Panc1 (cell line): ENCODE results near the gene SERPINF2.

Experiments
- SIN3A ChIP-seq: IDR thresholded peaks from 2 replicates; pipeline ENCODE4 v1.6.1; 2012; ENCODE audit warnings: low read depth, mild to moderate bottlenecking, low read length, moderate library complexity, borderline replicate concordance; ENCODE audit not compliant: insufficient read depth
- TF ChIP-seq, protein P1 (sequence below): fragments of 450-650 bp; IDR thresholded peaks from 2 replicates; pipeline ENCODE4 v1.5.1; 2017; ENCODE audit warnings: mild to moderate bottlenecking
- TF ChIP-seq, protein P2 (sequence below), 2 experiments: IDR thresholded peaks; 2 replicates each; pipeline ENCODE4 v1.6.1; 2011 to 2012; ENCODE audit warnings: low read depth in 2 of 2, control low read depth in 1 of 2, low read length in 1 of 2, mild to moderate bottlenecking in 1 of 2, moderate library complexity in 1 of 2; ENCODE audit not compliant: insufficient read depth in 1 of 2

DNA sequence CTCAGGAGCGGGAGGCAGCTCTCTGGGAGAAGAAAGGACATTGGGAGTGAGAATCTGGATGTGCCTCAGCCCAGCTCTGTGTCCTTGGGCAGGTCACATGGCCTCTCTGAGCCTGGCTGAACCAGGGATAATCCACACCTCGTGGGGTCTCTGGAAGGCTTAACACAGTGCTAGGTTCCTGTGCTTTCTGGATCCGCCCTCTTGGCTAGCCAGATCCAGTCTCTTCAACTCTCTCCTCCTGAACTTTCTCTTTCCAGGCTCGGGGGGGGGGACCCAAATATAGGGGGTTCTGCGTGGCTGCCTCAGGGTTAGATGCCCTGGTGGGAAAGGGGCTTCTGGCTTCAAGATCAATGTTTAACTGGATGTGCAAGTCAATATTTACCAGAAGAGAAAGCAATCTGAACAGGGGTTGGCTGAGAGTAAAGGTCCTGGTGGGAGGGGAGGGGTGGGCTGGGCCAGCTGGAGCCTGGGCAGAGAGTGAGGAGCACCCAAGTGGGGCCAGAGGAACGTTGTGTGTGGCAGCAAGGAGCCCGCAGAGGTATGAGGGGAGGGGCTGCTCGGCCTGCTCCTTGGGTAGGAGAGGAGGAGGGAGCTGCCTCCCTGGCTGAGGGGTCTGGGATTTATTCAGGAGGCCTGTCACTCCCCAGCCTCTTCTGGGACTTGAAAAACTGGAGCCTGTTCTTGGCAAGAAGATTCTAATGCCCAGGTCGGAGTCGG, at the start of gene SERPINF2:
- TF ChIP-seq SIN3A: no peak
- TF ChIP-seq, protein P1, sequence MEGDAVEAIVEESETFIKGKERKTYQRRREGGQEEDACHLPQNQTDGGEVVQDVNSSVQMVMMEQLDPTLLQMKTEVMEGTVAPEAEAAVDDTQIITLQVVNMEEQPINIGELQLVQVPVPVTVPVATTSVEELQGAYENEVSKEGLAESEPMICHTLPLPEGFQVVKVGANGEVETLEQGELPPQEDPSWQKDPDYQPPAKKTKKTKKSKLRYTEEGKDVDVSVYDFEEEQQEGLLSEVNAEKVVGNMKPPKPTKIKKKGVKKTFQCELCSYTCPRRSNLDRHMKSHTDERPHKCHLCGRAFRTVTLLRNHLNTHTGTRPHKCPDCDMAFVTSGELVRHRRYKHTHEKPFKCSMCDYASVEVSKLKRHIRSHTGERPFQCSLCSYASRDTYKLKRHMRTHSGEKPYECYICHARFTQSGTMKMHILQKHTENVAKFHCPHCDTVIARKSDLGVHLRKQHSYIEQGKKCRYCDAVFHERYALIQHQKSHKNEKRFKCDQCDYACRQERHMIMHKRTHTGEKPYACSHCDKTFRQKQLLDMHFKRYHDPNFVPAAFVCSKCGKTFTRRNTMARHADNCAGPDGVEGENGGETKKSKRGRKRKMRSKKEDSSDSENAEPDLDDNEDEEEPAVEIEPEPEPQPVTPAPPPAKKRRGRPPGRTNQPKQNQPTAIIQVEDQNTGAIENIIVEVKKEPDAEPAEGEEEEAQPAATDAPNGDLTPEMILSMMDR: no peak
- TF ChIP-seq, protein P2, sequence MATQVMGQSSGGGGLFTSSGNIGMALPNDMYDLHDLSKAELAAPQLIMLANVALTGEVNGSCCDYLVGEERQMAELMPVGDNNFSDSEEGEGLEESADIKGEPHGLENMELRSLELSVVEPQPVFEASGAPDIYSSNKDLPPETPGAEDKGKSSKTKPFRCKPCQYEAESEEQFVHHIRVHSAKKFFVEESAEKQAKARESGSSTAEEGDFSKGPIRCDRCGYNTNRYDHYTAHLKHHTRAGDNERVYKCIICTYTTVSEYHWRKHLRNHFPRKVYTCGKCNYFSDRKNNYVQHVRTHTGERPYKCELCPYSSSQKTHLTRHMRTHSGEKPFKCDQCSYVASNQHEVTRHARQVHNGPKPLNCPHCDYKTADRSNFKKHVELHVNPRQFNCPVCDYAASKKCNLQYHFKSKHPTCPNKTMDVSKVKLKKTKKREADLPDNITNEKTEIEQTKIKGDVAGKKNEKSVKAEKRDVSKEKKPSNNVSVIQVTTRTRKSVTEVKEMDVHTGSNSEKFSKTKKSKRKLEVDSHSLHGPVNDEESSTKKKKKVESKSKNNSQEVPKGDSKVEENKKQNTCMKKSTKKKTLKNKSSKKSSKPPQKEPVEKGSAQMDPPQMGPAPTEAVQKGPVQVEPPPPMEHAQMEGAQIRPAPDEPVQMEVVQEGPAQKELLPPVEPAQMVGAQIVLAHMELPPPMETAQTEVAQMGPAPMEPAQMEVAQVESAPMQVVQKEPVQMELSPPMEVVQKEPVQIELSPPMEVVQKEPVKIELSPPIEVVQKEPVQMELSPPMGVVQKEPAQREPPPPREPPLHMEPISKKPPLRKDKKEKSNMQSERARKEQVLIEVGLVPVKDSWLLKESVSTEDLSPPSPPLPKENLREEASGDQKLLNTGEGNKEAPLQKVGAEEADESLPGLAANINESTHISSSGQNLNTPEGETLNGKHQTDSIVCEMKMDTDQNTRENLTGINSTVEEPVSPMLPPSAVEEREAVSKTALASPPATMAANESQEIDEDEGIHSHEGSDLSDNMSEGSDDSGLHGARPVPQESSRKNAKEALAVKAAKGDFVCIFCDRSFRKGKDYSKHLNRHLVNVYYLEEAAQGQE (IDR thresholded peaks at IDR 0.05; ENCODE audit: insufficient read depth in 1 of 2, low read depth in 2 of 2, low read length in 1 of 2): no peak
